ENCODE measurements around the gene INAFM2.

Gene INAFM2

DNA sequence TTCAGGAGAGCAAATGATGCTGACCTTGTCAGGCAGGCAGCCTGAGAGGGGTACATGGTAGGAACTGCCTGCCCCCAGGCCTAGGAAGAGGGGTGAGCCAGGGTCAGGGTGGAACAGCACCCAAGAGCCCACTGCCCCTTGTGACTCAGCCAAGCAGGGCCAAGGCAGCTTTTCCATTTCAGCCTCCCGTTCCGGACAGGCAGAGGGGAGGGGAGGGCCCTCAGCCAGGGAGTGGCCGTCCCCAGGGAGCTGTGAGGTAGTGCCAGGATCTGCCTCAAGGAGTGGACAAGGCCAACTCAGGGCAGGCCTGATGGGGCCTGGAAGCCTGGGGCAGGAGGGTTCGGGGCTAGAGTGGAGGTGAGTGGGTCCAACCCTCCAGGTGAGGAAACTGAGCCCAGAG is 35.5 kb upstream of the INAFM2 start:
- DNase-seq (ENCODE audit: low read depth in 2 of 2), result no peak

DNA sequence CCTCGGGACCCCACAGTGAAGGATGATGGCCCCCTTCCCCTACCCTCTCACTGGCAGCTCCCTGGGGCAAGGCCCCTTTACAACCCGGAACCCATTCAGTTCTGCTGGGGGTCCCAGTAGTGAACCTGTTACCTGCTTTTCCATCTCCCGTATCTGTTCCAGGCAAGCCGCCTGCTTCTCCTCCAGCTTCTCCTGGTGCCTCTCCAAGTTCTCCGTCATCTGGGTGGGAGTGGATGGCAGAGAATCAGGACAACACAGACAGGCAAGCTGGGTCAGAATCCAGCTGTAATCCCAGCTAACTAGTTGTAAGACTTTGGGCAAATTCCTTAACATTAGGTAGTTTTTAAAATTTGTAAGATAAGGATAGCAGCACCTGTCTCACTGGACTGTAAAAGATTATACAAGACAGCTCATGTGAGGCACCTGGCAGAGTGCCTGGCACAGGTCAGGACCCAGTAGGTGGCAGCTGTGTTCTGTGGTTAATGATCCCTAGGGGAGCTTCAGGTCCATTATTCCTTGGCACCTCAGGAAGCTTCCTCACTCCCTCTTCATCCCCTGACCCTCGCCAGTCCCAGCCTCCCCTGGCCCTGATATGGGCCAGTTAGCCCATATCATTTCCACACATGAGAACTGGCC is 34.2 kb upstream of the INAFM2 start:
- DNase-seq (ENCODE audit: low read depth in 2 of 2), result no peak

DNA sequence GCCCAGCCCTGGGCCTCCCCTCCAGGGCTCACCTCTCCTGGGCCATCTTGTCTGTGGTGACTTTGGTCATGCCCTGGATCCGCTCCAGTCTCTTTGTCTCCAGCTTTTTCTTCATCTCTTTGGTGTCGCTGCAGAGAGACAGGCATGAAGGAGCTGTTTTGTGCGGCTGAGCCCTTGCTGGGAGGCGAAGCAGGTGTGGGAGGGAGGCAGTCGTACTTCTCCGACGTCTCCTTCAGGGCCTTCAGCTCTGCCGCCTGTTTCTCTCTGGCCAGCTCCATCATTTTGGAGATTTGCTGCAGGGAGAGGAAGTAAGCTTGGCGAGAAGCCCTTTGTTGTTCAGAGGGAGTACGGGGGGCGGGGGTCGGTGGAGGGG is 33.0 kb upstream of the INAFM2 start:
- DNase-seq (ENCODE audit: low read depth in 2 of 2), result no peak

DNA sequence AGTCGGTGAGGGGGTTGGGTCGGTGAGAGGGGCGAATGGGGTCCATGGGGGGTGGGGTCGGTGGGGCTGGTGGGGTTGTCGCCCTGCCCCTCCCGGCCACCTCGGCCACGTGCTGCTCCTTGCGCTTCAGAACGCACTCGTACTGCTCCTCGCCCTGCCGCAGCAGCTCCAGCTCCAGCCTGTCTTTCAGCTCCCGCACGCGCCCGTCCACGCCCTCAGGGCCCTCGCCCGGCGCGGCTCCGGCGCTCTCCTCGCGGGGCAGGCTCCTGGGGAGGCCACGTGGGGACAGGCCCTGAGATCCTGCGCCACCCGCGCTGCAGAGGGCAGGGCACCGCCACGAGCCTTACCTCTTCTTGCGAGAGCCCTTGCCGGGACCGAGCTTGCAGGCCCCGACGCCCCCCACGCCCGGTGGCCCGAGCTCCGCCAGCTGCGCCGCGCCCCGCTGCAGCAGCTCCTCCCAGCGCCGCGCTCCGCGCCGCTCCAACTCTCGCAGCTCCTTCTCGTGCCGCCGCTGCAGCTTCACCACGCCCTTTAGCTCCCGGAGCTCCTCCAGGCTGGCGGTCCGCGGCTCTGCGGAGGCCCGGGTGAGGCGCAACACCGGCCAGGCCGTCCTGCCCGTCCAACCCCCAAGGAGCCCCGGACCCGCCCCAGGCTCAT is 32.4 kb upstream of the INAFM2 start:
- DNase-seq (ENCODE audit: low read depth in 2 of 2), result no peak

DNA sequence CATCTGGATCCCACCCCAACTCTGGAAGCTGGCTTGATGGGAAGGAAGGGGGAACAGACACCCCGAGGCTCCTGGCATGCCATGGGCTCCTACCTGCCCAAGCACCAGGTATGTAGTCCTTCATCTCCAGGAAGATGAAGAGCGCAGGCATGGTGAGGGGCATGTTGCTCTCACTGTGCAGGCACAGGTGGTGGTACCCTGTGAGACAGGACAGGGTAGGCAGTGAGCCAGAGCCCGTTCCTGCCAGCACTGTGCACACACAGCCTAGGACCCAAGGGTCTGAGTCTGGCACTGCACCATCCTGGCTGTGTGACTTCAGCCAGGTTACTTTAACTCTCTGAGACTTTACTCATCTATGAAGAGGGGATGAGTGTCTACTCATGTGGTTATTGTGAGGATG is 31.2 kb upstream of the INAFM2 start:
- DNase-seq (ENCODE audit: low read depth in 2 of 2), result no peak

DNA sequence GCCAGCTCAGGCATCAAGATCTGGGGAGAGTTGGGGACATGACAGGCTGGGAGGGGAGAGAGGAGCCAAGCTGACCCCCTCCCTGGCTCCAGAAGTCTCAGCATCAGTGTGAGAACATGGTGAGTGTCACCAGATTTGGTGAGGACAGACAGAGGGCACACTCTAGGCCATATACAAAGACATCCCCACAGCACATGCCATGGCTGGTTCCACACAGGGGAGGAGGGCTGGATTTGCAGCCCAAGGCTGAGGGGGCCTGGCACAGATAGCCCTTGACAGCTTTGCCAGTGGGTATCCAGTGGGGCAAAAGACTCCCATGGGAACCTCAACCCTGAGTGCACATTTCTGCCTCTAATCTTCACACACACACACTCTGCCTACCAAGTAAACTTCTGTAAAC is 30.5 kb upstream of the INAFM2 start:
- no peak for DNase-seq (ENCODE audit: low read depth in 2 of 2)

DNA sequence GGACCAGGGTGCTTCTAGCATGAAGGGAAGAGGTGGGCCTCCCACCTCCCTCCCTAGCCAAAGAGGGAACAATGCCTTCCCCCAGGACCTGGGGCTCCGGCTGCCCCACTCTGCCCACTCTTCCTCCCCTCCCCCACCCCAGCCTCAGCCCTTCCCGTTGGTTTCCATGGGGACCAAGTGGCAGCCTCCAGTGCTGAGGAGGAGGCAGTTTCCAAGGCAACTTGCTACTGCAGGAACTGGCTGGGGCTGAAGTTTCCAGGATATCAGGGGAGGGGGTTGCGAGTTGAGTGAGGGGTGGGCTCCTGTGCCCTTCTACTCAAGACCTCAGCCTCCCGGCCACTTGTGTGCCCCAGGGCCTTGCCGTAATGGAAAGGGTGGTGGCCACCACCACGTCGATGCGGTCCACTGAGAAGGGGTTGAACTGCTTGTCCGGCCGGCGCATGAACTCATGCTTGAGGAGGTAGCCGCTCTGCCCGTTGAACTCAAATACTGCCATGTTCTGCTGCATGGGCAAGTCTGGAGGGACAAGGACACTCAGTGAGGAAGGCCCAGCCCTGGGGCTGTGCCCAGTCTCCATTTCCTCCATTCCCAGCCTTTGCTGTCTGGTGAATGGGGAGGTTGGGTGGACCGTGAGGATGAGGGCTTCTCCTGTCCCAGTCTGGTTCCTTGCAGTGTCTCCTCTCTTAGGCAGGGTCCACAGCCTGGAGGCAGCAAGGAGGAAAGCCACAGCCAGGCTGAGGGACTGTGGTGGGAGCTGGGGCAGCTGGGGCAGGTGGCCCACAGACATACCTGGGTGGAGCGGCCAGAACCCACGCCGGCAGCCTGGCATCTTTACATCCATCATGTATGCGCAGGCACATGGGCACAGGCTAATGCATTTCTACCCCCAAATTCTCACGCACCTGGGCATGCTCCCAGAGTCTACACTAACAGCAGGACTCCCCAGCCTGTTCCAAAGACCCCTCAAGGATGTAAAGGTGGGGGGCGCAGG is 29.3 kb upstream of the INAFM2 start:
- no peak for DNase-seq (ENCODE audit: low read depth in 2 of 2)

DNA sequence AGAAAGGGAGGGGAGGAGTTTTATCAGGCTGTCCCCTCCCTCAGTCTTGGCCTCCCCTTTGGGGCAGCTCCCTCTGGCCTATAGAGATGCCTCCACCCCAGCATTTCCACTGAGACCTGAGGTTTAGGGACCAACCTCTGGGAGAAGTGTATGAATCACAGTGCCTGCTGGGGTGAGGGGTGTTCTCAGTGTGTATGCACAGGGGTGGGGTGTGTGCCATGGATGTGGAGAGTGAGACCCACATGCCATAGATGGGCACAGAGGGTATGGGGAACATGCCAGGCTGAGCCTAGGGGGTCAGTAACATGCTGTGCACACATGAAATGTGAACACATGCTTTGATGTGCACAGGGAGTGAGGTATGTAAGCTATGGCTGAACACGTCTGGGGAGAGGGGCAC is 28.2 kb upstream of the INAFM2 start:
- no peak for DNase-seq (ENCODE audit: low read depth in 2 of 2)

DNA sequence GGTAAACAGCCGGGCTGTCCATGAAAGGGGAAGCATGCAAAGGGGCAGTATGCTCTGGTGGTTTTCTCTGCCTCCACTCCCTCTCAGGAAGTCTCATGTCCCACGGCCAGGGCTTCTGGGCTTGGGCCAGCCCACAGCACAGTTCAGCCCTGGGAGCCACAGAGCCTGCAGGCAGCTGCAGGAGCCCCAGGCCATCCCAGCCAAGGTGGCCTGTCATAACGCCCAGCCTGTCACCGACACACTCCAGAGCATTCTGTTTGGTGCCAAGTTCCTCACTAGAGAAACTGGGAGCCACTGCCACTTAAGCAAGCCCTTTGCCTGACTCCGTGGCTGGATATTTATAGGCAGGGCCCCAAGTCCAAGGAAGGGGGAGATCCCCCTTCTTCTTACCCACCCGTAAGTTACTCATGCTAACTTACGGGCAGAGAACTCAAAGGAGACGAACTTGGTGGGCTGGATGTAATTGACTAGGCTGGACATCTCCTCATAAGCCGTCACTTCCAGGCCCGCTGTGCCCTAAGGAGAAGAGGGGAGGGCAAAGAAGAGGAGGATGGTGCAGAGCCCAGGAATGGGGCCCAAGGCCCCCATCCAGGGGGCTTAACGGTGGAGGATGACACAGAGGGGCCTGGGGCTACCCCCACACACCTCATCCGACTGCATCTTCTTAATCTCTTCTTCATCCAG is 27.5 kb upstream of the INAFM2 start:
- DNase-seq (ENCODE audit: low read depth in 2 of 2), result no peak

DNA sequence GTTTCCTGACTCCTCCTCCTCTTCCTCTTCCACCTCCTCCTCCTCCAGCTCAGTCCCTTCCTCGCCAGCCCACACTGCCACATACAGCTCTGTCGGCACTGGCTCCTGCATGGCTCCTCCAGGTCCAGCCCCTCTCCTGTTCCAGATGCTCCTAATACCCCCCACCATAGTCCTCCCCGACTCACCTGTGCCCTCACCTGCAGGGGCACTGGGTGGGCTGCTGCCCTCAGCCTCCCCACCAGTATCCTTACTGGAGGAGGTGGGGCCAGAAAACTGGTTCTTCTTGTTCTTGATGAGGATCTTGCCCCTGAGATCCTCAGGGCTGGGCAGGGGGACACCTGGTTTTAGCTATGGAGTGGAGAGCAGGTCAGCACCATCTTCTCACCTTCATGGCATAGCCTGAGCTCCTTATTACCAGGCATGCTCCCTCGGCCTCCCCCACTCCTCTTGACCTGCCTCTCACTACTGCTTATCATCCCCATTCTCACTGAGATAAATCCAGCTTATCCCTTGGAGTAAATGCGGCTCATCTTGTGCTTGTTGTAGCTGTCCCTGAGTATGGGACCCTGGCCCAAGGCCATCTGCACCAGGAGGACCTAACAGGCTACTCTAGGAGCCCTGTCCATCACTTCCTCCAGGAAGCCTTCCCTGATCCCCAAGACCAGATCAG is 26.8 kb upstream of the INAFM2 start:
- no peak for DNase-seq (ENCODE audit: low read depth in 2 of 2)

DNA sequence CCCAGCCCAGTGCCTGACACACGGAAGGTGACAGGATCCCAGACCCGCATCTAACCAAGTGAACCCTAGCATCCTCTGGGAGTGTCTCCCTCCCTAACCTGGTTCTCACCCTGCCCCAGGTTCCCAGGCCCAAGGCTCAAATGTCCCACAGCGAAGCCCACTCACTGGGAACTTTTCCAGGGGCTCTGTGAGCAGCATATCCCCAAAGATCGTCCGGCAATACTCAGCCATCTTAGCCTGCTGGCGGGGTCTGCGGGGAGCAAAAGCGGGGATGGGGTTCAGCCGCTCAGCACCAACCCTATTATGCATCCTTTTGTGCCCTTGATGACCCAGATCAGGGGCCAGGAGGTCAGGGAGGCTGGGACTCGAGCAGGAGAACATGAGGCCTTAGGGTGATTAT is 26.1 kb upstream of the INAFM2 start:
- DNase-seq (ENCODE audit: low read depth in 2 of 2), result no peak

DNA sequence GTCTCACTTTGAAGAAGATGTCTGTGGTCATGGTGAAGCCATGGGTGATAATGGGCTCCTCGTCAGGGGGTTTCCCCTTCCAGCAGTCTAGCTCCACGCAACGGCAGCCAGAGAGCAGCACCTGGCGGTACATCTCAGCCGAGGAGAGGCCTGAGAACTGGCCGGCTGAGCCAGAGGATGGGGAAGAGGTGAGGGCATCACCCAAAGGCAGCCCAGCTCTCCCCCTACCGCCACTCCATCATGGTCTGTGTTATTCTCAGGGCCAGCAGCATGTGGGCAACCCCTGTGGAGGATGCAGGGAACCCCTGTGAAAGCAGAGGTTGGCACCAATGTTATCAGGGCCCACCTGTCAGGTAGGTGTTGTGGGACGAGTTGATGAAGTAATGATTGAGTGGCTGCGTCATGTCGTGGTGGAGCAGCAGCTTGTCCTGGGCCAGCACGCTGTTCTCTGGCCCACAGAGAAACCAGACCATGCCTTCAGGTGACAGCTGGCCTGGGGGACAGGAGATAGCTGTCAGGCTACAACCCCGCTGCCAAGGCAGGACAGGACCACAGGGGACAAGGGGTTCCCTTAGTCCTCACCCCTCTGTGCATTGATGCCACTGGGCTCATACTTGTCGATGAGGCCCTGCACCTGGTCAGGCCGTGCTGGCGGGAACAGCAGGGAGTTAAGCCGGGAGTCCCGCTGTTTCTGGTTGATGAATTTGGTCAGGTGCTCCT is 25.1 kb upstream of the INAFM2 start:
- DNase-seq (ENCODE audit: low read depth in 2 of 2), result no peak

DNA sequence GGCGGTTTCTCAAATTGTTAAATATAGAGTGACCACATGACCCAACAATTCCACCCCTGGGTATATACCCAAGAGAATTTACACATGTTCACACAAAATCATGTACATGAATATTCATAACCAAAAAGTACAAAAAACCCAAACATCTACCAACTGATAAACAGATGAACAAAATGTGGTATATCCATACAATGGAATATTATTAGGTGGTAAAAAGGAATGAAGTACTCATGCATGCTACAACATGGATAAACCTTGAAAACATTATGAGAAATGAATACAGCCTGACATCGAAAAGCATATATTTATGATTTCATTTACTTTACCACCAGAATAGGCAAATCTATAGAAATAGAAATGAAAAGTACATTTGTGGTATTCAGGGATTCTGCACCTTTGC is 23.1 kb upstream of the INAFM2 start:
- DNase-seq (ENCODE audit: low read depth in 2 of 2), result no peak

DNA sequence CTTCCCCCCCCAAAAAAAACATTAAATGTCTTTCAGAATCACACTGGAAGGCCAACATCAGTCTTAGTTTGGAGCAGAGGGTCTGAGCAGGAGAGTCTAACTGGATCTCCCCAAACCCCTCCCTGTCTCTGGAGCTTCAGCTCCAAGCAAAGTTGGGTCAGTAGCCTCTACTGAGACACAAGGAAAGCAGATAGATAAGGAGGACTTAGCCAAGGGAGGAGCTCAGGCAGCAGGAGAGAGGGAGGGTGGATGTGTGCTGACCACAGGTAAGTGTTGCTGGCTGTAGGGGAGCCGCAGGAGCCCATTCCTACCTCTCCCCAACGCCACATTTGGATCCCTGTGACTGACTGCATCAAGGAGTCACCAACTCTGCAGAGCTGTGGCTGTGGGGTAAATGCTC is 22.7 kb upstream of the INAFM2 start:
- DNase-seq (ENCODE audit: low read depth in 2 of 2), result no peak

DNA sequence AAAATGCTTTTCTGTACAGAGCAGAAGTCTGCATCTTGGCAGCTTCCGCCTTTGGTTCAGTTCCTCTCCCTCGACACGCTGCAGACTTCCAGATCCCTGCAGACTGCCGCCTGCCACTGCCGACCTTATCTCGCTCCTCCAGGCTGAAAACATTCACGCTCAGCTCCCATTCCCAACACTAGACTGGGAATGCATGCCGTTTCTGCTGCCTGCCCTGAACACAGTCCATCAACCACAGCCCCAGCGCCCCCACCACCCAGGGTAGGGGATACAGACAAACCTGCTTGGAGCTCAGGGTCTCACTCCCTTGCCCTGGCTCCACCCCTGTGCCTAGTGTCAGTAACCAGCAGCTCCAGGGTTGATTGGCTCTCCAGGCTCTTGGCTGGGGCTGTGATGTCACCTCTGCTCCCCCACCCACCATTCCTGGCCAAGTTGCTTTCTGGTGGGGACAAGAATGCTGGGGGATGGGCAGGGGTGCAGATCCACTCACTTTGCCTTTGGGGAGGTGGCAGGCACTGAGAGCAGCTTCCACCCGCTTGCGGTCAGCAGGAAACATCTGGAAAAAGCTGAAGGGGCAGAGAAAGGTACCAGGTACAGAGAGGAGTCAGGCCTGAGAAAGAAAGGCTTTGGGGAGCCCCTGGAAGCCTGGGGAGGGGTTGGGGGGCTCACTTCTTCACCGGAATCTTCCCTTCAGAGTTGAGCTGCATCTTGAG is 21.9 kb upstream of the INAFM2 start:
- no peak for DNase-seq (ENCODE audit: low read depth in 2 of 2)

DNA sequence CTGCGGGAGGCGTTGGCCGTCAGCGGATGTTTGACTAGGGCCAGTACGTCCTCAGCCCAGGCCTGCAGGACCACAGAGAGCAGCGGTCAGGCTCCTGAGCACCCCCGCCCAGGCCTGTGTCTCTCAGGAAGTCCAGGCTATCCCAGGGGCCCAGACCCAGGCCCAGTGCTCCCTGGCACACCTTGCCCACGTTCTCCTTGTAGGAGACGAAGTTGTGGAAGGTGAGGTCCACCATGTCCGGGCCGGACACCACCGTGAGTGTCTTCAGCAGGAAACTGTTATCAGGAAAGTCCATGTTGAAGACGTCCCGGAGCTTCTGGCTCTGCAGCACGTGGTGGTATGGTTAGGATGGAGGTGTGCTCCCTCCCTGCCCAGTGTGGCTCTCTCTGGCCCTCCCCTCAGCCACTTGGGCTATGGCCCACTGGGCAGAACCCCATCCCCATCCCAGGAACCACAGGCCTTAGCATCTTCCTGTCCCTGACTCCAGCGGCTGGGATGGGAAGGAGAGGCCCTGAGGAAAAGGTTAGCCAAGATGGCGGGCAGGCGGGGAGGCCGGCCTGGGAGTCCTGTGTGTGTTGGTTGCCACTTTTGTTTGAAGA is 21.1 kb upstream of the INAFM2 start:
- no peak for DNase-seq (ENCODE audit: low read depth in 2 of 2)

DNA sequence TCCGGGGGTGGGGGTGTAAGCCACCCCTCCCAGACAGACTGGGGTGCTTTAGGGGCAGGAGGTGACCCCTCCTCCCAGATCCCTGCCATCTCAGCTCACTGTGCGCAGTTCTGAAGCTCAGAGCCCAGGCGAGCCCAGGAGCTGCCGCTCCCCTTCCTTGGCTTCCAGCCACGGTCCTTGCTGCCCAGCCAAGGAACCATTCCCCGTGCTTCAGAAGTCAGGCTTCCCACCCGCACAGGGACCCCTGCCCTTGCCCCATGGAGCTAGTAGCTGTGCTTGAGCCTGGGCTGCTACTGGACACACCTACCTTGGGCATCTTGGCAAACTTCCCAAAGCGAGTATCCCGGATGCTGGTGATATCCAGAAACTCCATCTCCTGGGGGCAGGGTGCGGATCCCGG is 20.5 kb upstream of the INAFM2 start:
- DNase-seq (ENCODE audit: low read depth in 2 of 2), result no peak

DNA sequence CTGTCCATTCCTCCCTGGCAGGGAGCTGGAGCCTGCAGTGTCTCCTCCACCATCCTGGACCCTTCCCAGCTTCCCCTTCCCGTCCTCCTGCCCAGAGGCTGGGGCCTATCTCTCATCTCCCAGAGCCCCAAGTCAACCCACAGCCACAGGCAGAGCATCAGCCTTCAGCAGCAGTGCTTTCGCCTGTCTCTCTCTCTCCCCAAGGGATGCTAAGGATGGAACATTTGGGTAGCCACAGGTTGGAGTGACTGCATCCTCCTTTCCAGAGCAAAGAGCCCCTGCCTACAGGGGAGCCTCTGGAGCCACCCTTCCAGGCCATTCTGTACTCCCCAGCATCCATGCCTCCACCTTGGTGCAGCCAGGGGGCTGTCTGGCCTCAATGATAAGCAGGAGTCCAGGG is 19.9 kb upstream of the INAFM2 start:
- DNase-seq (ENCODE audit: low read depth in 2 of 2), result no peak

DNA sequence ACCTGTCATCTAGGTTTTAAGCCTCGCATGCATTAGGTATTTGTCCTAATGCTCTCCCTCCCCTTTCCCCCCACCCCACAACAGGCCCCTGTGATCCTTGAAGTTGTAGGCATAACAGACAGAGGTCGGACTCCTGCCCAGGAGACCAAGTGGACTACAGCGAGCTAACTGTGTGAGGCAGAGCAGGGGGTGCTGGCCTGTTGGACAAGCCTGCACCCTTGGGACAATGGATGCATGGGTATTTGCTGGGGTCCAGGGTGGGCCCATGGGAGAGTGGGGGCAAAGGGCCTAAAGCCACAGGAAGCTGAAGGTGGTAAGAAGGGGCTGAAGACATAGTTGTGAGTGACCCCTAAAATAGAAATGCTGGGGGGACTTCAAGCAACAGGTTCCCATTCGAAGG is 18.2 kb upstream of the INAFM2 start:
- DNase-seq (ENCODE audit: low read depth in 2 of 2), result no peak

DNA sequence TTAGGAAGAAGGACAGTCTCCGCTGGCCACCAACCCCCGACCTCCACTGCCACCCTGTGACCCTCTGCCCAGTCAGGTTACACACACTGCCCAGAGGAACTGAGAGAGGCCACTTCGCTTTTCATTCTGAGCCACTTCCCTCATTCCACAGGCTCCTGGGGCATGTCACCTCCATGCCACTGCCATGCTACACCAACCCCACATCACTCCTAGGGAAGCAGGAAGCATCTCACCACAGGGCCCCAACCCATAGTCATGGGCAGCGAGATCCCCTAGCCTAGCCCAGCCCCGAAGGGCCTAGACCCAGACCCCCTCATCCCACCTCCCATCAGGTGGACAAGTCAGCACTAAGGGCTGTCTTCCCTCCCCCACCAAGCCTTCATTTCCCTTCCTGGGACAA is 17.1 kb upstream of the INAFM2 start:
- DNase-seq (ENCODE audit: low read depth in 2 of 2), result no peak

Data from activated CD8-positive, alpha-beta memory T cell treated with anti-CD3 and anti-CD28 coated beads for 4 hours (primary cell).